IPS DF 6.9 (cell line): ENCODE results near the gene XAGE1B.
"Not testable (repeated sequence)": the region's sequence is repeated elsewhere in the genome, so short reads cannot be mapped to it uniquely, and the experiment has no call there.

Experiments
- DNase-seq: peaks from one replicate; pipeline ENCODE4 v3.0.0-alpha.2; 2013; ENCODE audit warnings: low read depth, low spot score
- H3K27ac ChIP-seq: one replicate; pipeline ENCODE4 v1.5.1; 2013; ENCODE audit warnings: low read length, control low read depth
- H3K27me3 ChIP-seq: 2 replicates; pipeline ENCODE4 v1.6.1; 2013; ENCODE audit warnings: mild to moderate bottlenecking, low read length; ENCODE audit not compliant: control insufficient read depth, insufficient read depth
- H3K36me3 ChIP-seq: 2 replicates; pipeline ENCODE4 v1.6.1; 2013; ENCODE audit warnings: low read length; ENCODE audit not compliant: control insufficient read depth, insufficient read depth
- H3K4me1 ChIP-seq: 2 replicates; pipeline ENCODE4 v1.6.1; 2013; ENCODE audit warnings: low read length; ENCODE audit not compliant: control insufficient read depth, insufficient read depth
- H3K4me3 ChIP-seq: 2 replicates; pipeline ENCODE4 v1.5.1; 2013; ENCODE audit warnings: mild to moderate bottlenecking, low read length
- H3K9me3 ChIP-seq: 2 replicates; pipeline ENCODE4 v1.6.1; 2013; ENCODE audit warnings: low read length, inconsistent platforms; ENCODE audit not compliant: control insufficient read depth, insufficient read depth
- WGBS: extraction: QIAGEN DNeasy Blood & Tissue Kit; methylation state at CpG from one replicate; pipeline ENCODE4 v1.1.7; 2013; ENCODE audit warnings: mixed read lengths, missing lambda C conversion rate; ENCODE audit not compliant: insufficient read length, insufficient coverage; 5-methylcytosine and 5-hydroxymethylcytosine counted together

Gene XAGE1B

DNA sequence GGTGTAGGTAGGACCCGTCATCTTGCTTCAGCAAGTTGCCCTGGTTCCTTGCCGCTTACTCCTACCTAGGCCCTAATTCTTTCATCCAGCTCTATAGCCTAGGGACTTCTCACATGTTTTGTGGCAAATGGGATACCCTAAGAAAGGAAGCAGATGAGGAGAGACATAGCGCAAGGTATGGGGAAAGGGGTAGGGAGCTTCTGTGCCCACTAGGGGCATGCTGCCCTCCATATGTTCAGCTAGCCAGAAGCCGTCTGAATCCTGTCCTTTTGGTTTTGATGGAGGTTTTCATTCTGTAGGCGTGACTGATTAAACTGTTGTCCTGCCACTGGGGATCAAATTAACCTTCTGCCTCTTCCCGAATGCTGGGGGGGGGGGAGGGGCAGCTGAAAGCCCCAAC, 5.7 kb downstream of the XAGE1B start:
- DNase-seq = not testable (repeated sequence)

DNA sequence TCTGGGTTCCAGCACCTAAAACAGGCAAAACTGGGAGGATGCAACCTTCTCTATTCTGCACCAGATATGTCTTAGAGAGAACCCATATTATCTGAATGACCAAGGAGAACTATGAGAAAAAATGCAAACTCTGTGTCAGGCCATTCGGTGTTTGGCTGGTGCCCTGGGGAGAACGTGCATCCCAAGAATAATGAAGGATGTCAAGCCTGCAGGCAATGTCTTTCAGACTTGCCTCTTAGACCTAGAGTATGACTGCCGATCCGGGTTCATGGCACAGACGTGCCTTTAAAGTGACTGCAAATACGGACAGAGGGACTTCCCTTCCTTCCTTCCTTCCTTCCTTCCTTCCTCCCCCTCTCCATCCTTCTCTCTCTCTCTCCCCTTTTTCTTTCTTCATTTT, 6.9 kb downstream of the XAGE1B start:
- WGBS = no CpG with 5 or more reads among the region's 6 CpGs

More for the DNA sequence above, 5.7 kb downstream of the XAGE1B start:
- H3K36me3 ChIP-seq, H3K27me3 ChIP-seq, H3K4me1 ChIP-seq, H3K9me3 ChIP-seq, H3K27ac ChIP-seq, H3K4me3 ChIP-seq: not testable (repeated sequence)
- WGBS = no CpG with 5 or more reads among the region's 6 CpGs

DNA sequence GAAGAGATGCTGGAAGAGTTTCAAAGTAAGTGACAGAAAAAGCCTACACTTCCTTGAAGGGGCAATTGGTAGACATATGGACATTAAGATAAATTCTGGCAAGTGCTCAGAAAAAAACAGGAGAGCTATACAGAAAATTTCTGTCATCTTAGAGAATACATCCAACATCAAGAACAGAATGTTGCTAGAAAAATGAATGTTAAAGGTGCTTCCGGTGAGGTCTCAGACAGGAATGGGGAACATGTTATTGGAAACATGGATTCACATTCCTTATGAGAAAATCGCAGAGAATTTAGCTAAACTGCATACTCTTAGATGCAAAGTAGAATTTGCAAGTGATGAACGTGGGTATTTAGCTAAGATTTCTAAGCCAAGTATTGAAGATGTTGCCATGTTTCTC, 9.5 kb downstream of the XAGE1B start:
- WGBS = no CpG with 5 or more reads among the region's 3 CpGs
- no peak for DNase-seq
- Histone ChIP-seq H3K27ac (no peak overlapping the region), H3K27me3 (no peaks in the 10 kb centered on the region), H3K4me1 (no peaks in the 10 kb centered on the region), H3K4me3 (no peak overlapping the region), H3K9me3 (no peaks in the 10 kb centered on the region), H3K36me3 (no peaks in the 10 kb centered on the region)

More for the DNA sequence above, 6.9 kb downstream of the XAGE1B start:
- Histone ChIP-seq H3K36me3 (no peaks in the 10 kb centered on the region), H3K27ac (no peak overlapping the region), H3K4me1 (no peaks in the 10 kb centered on the region), H3K4me3 (no peak overlapping the region), H3K9me3 (no peaks in the 10 kb centered on the region), H3K27me3 (no peaks in the 10 kb centered on the region)
- no peak for DNase-seq

DNA sequence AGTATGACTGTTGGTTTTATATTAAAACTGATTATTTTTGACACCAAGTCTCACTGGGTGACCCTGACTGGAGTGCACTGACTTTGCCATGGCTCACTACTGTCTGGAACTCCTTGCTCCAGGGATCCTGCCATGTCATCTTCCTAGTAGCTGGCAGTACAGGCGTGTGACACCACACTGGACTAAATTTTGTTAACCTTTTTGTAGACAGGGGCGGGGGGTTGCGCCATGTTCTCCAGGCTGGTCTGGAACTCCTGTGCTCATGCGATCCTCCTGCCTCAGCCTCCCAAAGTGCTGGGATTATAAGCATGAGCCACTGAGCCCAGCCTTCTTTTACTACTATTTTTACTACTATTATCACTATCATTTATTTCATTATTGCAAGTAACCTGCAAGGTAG, 12.3 kb downstream of the XAGE1B start:
- H3K27me3 ChIP-seq = no peaks in the 10 kb centered on the region
- no peak overlapping the region for H3K27ac ChIP-seq
- H3K4me1 ChIP-seq = no peaks in the 10 kb centered on the region
- H3K36me3 ChIP-seq = no peaks in the 10 kb centered on the region
- no CpG with 5 or more reads among the region's 4 CpGs for WGBS
- H3K4me3 ChIP-seq = no peak overlapping the region
- DNase-seq = no peak
- H3K9me3 ChIP-seq = no peaks in the 10 kb centered on the region

DNA sequence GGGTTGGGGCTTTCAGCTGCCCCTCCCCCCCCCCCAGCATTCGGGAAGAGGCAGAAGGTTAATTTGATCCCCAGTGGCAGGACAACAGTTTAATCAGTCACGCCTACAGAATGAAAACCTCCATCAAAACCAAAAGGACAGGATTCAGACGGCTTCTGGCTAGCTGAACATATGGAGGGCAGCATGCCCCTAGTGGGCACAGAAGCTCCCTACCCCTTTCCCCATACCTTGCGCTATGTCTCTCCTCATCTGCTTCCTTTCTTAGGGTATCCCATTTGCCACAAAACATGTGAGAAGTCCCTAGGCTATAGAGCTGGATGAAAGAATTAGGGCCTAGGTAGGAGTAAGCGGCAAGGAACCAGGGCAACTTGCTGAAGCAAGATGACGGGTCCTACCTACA, 15.5 kb downstream of the XAGE1B start:
- not testable (repeated sequence) for H3K9me3 ChIP-seq, H3K27ac ChIP-seq, DNase-seq, H3K36me3 ChIP-seq, H3K4me1 ChIP-seq, H3K4me3 ChIP-seq, H3K27me3 ChIP-seq
- WGBS = no CpG with 5 or more reads among the region's 6 CpGs

DNA sequence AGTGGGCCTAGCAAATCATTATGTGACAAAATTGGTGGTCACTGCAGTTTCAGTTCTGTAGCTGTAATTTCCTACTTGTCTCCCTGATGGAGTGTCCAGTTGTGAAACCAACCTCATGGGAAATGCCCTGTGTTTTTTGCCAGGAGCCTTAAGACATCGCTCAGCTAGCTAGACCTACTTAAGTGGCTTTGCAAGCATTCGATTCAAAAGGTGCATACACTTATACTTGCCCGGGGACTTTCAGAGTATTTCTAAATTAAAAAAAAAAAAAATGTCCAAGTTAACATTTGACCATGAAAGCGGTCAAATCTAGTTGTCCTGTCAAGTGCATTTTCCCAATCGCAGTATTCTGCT, 20.5 kb downstream of the XAGE1B start:
- H3K4me3 ChIP-seq, H3K36me3 ChIP-seq, H3K4me1 ChIP-seq, H3K27me3 ChIP-seq, H3K9me3 ChIP-seq, DNase-seq, H3K27ac ChIP-seq: not testable (repeated sequence)
- no CpG with 5 or more reads among the region's 5 CpGs for WGBS

DNA sequence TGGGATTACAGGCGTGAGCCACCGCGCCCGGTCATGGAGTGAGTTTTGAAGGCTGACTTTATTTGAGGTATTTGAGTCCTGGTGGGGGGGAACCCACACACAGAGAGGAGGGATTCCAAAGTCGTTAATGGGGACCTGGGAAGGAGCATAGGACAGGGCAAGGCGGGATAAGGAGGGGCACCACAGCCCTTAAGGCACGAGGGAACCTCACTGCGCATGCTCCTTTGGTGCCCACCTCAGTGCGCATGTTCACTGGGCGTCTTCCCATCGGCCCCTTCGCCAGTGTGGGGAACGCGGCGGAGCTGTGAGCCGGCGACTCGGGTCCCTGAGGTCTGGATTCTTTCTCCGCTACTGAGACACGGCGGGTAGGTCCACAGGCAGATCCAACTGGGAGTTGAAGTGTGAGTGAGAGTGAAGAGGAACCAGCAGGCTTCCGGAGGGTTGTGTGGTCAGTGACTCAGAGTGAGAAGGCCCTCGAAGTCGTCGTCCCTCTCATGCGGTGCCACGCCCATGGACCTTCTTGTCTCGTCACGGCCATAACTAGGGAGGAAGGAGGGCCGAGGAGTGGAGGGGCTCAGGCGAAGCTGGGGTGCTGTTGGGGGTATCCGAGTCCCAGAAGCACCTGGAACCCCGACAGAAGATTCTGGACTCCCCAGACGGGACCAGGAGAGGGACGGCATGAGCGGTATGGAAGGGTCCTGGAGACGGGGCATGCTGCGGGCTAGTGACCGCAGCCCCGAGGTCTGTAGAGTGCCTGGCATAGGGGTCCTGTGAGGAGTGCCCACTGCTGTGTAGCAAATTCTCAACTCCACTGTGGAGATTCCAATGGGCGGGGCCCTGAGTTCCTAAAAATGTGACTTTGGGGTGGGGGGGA, 21.1 kb downstream of the XAGE1B start, which contains the start of gene XAGE1A:
Gene XAGE1A, plus strand, starts transcription at position 264 of the 874 bp plus-strand sequence. CDS start 1,554 bp downstream, outside the sequence.
- H3K4me3 ChIP-seq, DNase-seq, H3K4me1 ChIP-seq, H3K27ac ChIP-seq, H3K36me3 ChIP-seq, H3K9me3 ChIP-seq, H3K27me3 ChIP-seq: not testable (repeated sequence)
- WGBS = no CpG with 5 or more reads among the region's 41 CpGs

DNA sequence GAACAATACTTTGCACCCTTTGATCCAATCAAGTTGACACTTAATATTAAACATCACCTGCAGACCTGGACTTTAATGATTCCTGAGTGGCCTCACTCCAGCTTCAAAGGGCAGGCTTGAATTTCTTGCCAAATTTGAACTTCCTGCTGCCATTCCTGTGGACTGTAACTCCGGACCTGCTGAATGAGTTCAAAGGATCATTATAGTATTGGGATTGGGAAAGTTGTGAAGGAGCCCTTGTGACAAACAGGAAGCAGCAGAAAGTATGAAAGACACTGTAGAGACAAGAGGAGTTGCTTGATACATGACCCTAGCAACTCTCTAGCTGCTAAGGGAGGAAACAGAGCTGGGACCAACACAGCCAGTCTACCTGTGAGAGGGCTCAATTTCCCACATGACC, 45.6 kb downstream of the XAGE1B start:
- not testable (repeated sequence) for H3K4me1 ChIP-seq, H3K27ac ChIP-seq, H3K36me3 ChIP-seq, DNase-seq, H3K9me3 ChIP-seq, H3K27me3 ChIP-seq, H3K4me3 ChIP-seq
- no CpG with 5 or more reads among the region's 1 CpG for WGBS
